PC-3 (cell line): ENCODE data around the gene SENP3. TPM values are rescaled to one million over a fixed set of nuclear protein-coding genes. Genes with fewer than 3 reads are reported as not detected.

ENCODE experiments used
- ATAC-seq: fragments of 200-7000 bp; cut with Tn5 transposase; 2 replicates; pipeline ENCODE4 v1.9.1; 2020; ENCODE audit warnings: mild to moderate bottlenecking, moderate library complexity
- BruUV-seq: library from RNA; stranded (reverse); fragments of 400-500 nt; replicated peaks from 2 replicates; lab custom pipeline; 2021; lab: Mats Ljungman, UMichigan
- CTCF ChIA-PET: fragments of 300-600 bp; sonication (Branson Sonifier 250); formaldehyde crosslinking; loops from one replicate; lab custom pipeline; 2022; ENCODE audit warnings: antibody characterized with exemption; lab: Charles Lee
- POLR2A ChIA-PET: fragments of 300-600 bp; sonication (Branson Sonifier 250); formaldehyde crosslinking; loops from one replicate; lab custom pipeline; 2022; ENCODE audit warnings: antibody characterized with exemption; ENCODE audit not compliant: unreplicated experiment; lab: Charles Lee
- DNase-seq: peaks from one replicate; pipeline ENCODE4 v3.0.0-alpha.2; 2015
- H2AFZ ChIP-seq: fragments of 300-600 bp; sonication (generic); 2 replicates; pipeline ENCODE4 v1.6.0; 2016; ENCODE audit warnings: antibody characterized with exemption, low read length
- H3F3A ChIP-seq: fragments of 300-600 bp; sonication (generic); one replicate; pipeline ENCODE4 v1.6.0; 2017; ENCODE audit warnings: antibody characterized with exemption, low read length, control low read depth, mild to moderate bottlenecking; ENCODE audit not compliant: unreplicated experiment
- H3K27ac ChIP-seq: fragments of 300-600 bp; sonication (generic); 2 replicates; pipeline ENCODE4 v1.5.1; 2016; ENCODE audit warnings: mild to moderate bottlenecking, low read length
- H3K27me3 ChIP-seq: fragments of 300-600 bp; sonication (generic); 2 replicates; pipeline ENCODE4 v1.6.1; 2016; ENCODE audit warnings: low read length, mixed read lengths
- H3K36me3 ChIP-seq: fragments of 300-600 bp; sonication (generic); 2 replicates; pipeline ENCODE4 v1.6.1; 2016; ENCODE audit warnings: low read depth, mixed run types, low read length, mixed read lengths
- H3K4me1 ChIP-seq: fragments of 300-600 bp; sonication (generic); 2 replicates; pipeline ENCODE4 v1.5.1; 2016; ENCODE audit warnings: low read length; ENCODE audit not compliant: insufficient read depth
- H3K4me2 ChIP-seq: fragments of 300-600 bp; sonication (generic); 2 replicates; pipeline ENCODE4 v1.6.0; 2016; ENCODE audit warnings: low read length
- H3K4me3 ChIP-seq: fragments of 300-600 bp; sonication (generic); 2 replicates; pipeline ENCODE4 v1.5.1; 2016; ENCODE audit warnings: mild to moderate bottlenecking, low read length, mixed read lengths
- H3K79me2 ChIP-seq: fragments of 300-600 bp; sonication (generic); 2 replicates; pipeline ENCODE4 v1.6.1; 2017; ENCODE audit warnings: low read length, mixed read lengths
- H3K9ac ChIP-seq: fragments of 300-600 bp; sonication (generic); 2 replicates; pipeline ENCODE4 v1.6.0; 2016; ENCODE audit warnings: mild to moderate bottlenecking, low read length
- H3K9me2 ChIP-seq: fragments of 300-600 bp; sonication (generic); replicated peaks from 2 replicates; pipeline ENCODE4 v1.6.1; 2016; ENCODE audit warnings: mixed run types, low read length, mixed read lengths
- H3K9me3 ChIP-seq: fragments of 300-600 bp; sonication (generic); 2 replicates; pipeline ENCODE4 v1.6.1; 2016; ENCODE audit warnings: low read length, mixed read lengths
- H4K20me1 ChIP-seq: fragments of 300-600 bp; sonication (generic); 2 replicates; pipeline ENCODE4 v1.6.1; 2016; ENCODE audit warnings: low read length, mixed read lengths
- CTCF ChIP-seq: fragments of 300-600 bp; sonication (generic); conservative IDR thresholded peaks from 2 replicates; pipeline ENCODE4 v1.5.1; 2017; ENCODE audit warnings: antibody characterized with exemption, low read depth, mild to moderate bottlenecking, low read length
- EZH2 ChIP-seq: fragments of 300-600 bp; sonication (generic); IDR thresholded peaks from one replicate; pipeline ENCODE4 v1.6.1; 2017; ENCODE audit warnings: antibody characterized with exemption, mild to moderate bottlenecking, low read length; ENCODE audit not compliant: unreplicated experiment
- EZH2phosphoT487 ChIP-seq: fragments of 300-600 bp; sonication (generic); IDR thresholded peaks from 2 replicates; pipeline ENCODE4 v1.6.1; 2018; ENCODE audit warnings: mild to moderate bottlenecking, antibody characterized with exemption, low read length, borderline replicate concordance
- intact Hi-C: fragments of 100-400 bp; cut with micrococcal nuclease; formaldehyde crosslinking; loops from 2 replicates; pipeline ENCODE4 v1.9.0; 2023
- total RNA-seq: library from RNA; depleted of rRNA; stranded (reverse); fragments of >200 nt; gene quantifications from 2 replicates; pipeline ENCODE4 v1.2.3, GENCODE V29; 2014

SENP3 gene
- total RNA-seq, 1 experiment from 2014 or later, result 82.8 TPM

DNA sequence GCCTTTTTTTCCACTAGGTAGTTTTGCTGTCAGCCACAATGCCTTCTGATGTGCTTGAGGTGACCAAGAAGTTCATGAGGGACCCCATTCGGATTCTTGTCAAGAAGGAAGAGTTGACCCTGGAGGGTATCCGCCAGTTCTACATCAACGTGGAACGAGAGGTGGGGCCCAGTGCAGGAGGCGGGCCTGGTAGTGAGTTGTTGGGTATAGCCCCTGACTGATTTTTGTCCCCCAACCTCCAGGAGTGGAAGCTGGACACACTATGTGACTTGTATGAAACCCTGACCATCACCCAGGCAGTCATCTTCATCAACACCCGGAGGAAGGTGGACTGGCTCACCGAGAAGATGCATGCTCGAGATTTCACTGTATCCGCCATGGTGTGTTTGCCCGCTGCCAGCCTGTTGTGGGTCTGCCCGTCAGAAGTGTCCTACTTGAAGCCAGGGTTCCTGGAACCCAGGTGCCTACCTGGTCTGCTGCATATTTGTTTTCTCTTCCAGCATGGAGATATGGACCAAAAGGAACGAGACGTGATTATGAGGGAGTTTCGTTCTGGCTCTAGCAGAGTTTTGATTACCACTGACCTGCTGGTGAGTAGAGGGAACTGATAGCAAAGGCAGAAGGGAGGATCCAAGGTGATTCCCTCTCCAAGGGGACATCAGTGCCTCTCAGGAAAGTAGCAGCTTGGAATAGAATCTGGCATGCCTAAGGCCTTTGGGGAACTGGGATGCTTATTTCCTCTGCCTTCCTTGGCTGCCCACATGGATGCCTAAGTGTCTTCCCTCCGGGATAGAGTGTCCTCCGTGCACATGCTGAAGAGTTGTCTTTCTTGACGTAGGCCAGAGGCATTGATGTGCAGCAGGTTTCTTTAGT is 15.8 kb downstream of the SENP3 start:
- no peak for TF ChIP-seq EZH2phosphoT487
- no peak for TF ChIP-seq EZH2
- TF ChIP-seq CTCF, result no peak
- H3K9ac ChIP-seq, result no peak overlapping the region
- POLR2A ChIA-PET, result interaction anchor here (0.5 kb wide), 1 partner anchor 38 kb away, joined by 8 read pairs; no protein-coding TSS in a partner anchor
- no TSS peak for BruUV-seq
- H4K20me1 ChIP-seq, result peaks cover 51% of the 10 kb centered on the region
- no peaks in the 10 kb centered on the region for H3K9me2 ChIP-seq
- intact Hi-C loops, result loop anchor here (5.0 kb wide), 1 partner anchor 110 kb away; the partner anchor contains the start of genes TP53 and WRAP53
- no peak overlapping the region for H3K27ac ChIP-seq
- H3K9me3 ChIP-seq, result no peaks in the 10 kb centered on the region
- H3K4me3 ChIP-seq, result no peak overlapping the region
- no peak for DNase-seq
- H3K36me3 ChIP-seq, result peaks cover 53% of the 10 kb centered on the region
- no peak overlapping the region for H2AFZ ChIP-seq
- no peak overlapping the region for H3K4me2 ChIP-seq
- no peaks in the 10 kb centered on the region for H3K27me3 ChIP-seq
- CTCF ChIA-PET, result no interaction called here
- ATAC-seq, result no peak
- H3K79me2 ChIP-seq, result peaks cover 62% of the 10 kb centered on the region
- H3K4me1 ChIP-seq, result peaks cover 52% of the 10 kb centered on the region
- peaks cover 37% of the 10 kb centered on the region for H3F3A ChIP-seq

DNA sequence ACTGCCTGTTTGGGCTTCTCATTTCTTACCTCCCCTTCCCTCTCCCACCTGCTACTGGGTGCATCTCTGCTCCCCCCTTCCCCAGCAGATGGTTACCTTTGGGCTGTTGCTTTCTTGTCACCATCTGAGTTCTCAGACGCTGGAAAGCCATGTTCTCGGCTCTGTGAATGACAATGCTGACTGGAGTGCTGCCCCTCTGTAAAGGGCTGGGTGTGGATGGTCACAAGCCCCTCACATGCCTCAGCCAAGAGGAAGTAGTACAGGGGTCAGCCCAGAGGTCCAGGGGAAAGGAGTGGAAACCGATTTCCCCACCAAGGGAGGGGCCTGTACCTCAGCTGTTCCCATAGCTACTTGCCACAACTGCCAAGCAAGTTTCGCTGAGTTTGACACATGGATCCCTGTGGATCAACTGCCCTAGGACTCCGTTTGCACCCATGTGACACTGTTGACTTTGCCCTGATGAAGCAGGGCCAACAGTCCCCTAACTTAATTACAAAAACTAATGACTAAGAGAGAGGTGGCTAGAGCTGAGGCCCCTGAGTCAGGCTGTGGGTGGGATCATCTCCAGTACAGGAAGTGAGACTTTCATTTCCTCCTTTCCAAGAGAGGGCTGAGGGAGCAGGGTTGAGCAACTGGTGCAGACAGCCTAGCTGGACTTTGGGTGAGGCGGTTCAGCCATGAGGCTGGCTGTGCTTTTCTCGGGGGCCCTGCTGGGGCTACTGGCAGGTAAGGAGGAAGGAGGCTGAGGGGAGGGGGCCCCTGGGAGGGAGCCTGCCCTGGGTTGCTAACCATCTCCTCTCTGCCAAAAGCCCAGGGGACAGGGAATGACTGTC is 17.5 kb downstream of the SENP3 start, which contains the start of gene CD68:
TSS of gene CD68 (plus strand) at position 638 of the 833 bp plus-strand sequence. CDS start at position 678, 40 bp downstream.
- Histone ChIP-seq H3K9me2 (no peaks in the 10 kb centered on the region), H3K9me3 (no peaks in the 10 kb centered on the region), H4K20me1 (peaks cover 38% of the 10 kb centered on the region), H3K36me3 (peaks cover 38% of the 10 kb centered on the region), H3K27ac (peak within 1 kb of the TSS; percentile 83), H3K79me2 (peaks cover 55% of the 10 kb centered on the region), H3K4me3 (0 out of 2 replicates have a peak within 1 kb of the TSS, but pooled peaks have one; percentile 1), H3K9ac (peak within 1 kb of the TSS; percentile 35), H2AFZ (no peak within 1 kb of the TSS), H3F3A (peaks cover 37% of the 10 kb centered on the region), H3K4me2 (peak within 1 kb of the TSS; percentile 32), H3K27me3 (no peaks in the 10 kb centered on the region), H3K4me1 (peaks cover 60% of the 10 kb centered on the region)
- no peak for TF ChIP-seq CTCF
- no peak for TF ChIP-seq EZH2
- no peak for TF ChIP-seq EZH2phosphoT487
- CTCF ChIA-PET, result interaction anchor here (1.3 kb wide), 1 partner anchor 108 kb away, joined by 4 read pairs; the partner anchor contains the start of gene TP53
- POLR2A ChIA-PET, result interaction anchor here (0.6 kb wide), 1 partner anchor 95 kb away, joined by 4 read pairs; the partner anchor contains the start of gene POLR2A
- peak; percentile 78 for ATAC-seq
- no TSS peak for BruUV-seq
- DNase-seq, result peak; percentile 92
- intact Hi-C loops, result loop anchor here (5.0 kb wide), 1 partner anchor 108 kb away; the partner anchor contains the start of genes TP53 and WRAP53
